ENCODE results near the gene PDLIM7. TPM values are rescaled to one million over a fixed set of nuclear protein-coding genes. Genes with fewer than 3 reads are reported as not detected.

PDLIM7 gene
- polyA plus RNA-seq, 1 donor (not counting 4 experiments of a cell fraction or from before 2014, with no cell fraction given): 48.5 TPM

DNA sequence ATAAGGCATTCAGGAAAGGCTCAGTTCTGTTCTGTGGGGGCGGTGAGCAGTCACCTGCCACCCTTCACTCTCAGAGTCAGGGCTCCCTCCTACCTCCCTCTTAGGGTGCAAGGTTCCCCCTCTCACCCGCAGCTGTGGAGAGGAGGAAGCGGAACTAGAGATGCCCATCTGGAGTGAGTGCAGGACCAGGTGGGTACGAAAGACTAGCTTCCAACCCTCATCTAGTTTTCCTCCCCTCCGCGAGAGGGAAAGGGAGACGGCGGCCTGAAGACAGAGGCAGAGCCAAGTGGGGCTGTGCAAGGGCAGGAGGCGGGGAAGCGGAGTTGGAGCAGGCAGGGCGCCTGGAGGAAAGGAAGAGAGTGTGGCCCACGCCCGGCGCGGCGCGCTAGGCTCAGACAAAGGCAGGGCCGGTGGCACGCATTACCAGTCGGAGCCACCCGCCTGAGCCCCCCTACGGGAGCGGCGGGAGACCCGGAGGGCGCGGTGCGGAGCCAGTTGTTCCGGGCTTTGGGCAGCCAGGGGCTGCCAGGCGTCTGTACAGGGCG is 43.5 kb downstream of the PDLIM7 start:
- Histone ChIP-seq H3K9ac (ENCODE audit: control insufficient read depth, extremely low read depth, insufficient read depth, low read length) (peak overlapping the region; percentile 28), H3K79me2 (ENCODE audit: control insufficient read depth, insufficient read depth, low read length) (no peaks in the 10 kb centered on the region), H3K4me1 (ENCODE audit: control insufficient read depth, extremely low read depth, insufficient read depth, low read length) (peaks cover 27% of the 10 kb centered on the region), H3K27ac (ENCODE audit: control insufficient read depth, insufficient read depth, low read length) (no peak overlapping the region), H2AFZ (ENCODE audit: control insufficient read depth, low read length) (no peak overlapping the region), H3K4me2 (ENCODE audit: control insufficient read depth, extremely low read depth, insufficient read depth, low read depth, low read length) (peak overlapping the region; percentile 85), H3K9me1 (ENCODE audit: control insufficient read depth, extremely low read depth, insufficient read depth, low read length) (no peaks in the 10 kb centered on the region), H3K27me3 (ENCODE audit: control insufficient read depth, extremely low read depth, insufficient read depth, low read length) (no peaks in the 10 kb centered on the region), H4K20me1 (ENCODE audit: control insufficient read depth, extremely low read depth, insufficient read depth, low read length) (peaks cover 5% of the 10 kb centered on the region), H3K36me3 (ENCODE audit: control insufficient read depth in 2 of 2, extremely low read depth in 1 of 2, insufficient read depth in 2 of 2, low read length in 2 of 2) (peaks cover 12 to 14% of the 10 kb centered on the region in 2 experiments), H3K9me3 (ENCODE audit: control insufficient read depth, low read depth, low read length) (no peaks in the 10 kb centered on the region), H3K4me3 (ENCODE audit: control insufficient read depth in 2 of 3, extremely low read depth in 1 of 3, insufficient read depth in 2 of 3, low read depth in 1 of 3, low read length in 3 of 3) (peak overlapping the region in 2 of 3 experiments; percentile 41 to 47)
- dilution Hi-C loops (cut with MboI; ENCODE audit: extremely low pct_ligation_motif_present, low sequenced_read_pairs): no loop called here
- DNase-seq (ENCODE audit: low read depth, low spot score): no peak
- TF ChIP-seq EZH2 (IDR thresholded peaks at IDR 0.05; ENCODE audit: low read length): no peak
- TF ChIP-seq, protein P1, sequence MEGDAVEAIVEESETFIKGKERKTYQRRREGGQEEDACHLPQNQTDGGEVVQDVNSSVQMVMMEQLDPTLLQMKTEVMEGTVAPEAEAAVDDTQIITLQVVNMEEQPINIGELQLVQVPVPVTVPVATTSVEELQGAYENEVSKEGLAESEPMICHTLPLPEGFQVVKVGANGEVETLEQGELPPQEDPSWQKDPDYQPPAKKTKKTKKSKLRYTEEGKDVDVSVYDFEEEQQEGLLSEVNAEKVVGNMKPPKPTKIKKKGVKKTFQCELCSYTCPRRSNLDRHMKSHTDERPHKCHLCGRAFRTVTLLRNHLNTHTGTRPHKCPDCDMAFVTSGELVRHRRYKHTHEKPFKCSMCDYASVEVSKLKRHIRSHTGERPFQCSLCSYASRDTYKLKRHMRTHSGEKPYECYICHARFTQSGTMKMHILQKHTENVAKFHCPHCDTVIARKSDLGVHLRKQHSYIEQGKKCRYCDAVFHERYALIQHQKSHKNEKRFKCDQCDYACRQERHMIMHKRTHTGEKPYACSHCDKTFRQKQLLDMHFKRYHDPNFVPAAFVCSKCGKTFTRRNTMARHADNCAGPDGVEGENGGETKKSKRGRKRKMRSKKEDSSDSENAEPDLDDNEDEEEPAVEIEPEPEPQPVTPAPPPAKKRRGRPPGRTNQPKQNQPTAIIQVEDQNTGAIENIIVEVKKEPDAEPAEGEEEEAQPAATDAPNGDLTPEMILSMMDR (optimal IDR thresholded peaks at IDR 0.05 in 1 of 3, IDR thresholded peaks at IDR 0.05 in 1 of 3, conservative IDR thresholded peaks at IDR 0.05 in 1 of 3; ENCODE audit: extremely low read depth in 1 of 3, insufficient read depth in 2 of 3, low read length in 3 of 3): no peak
- no peak for FAIRE-seq

- Histone ChIP-seq H2AFZ (ENCODE audit: control insufficient read depth, low read length) (no peak overlapping the region), H3K4me2 (ENCODE audit: control insufficient read depth, extremely low read depth, insufficient read depth, low read depth, low read length) (no peak overlapping the region), H3K27me3 (ENCODE audit: control insufficient read depth, extremely low read depth, insufficient read depth, low read length) (no peaks in the 10 kb centered on the region), H3K4me3 (ENCODE audit: control insufficient read depth in 2 of 3, extremely low read depth in 1 of 3, insufficient read depth in 2 of 3, low read depth in 1 of 3, low read length in 3 of 3) (no peak overlapping the region), H3K9ac (ENCODE audit: control insufficient read depth, extremely low read depth, insufficient read depth, low read length) (no peak overlapping the region), H4K20me1 (ENCODE audit: control insufficient read depth, extremely low read depth, insufficient read depth, low read length) (peaks cover 5% of the 10 kb centered on the region), H3K79me2 (ENCODE audit: control insufficient read depth, insufficient read depth, low read length) (no peaks in the 10 kb centered on the region), H3K36me3 (ENCODE audit: control insufficient read depth in 2 of 2, extremely low read depth in 1 of 2, insufficient read depth in 2 of 2, low read length in 2 of 2) (peaks cover 6 to 8% of the 10 kb centered on the region in 2 experiments), H3K4me1 (ENCODE audit: control insufficient read depth, extremely low read depth, insufficient read depth, low read length) (peaks cover 32% of the 10 kb centered on the region), H3K27ac (ENCODE audit: control insufficient read depth, insufficient read depth, low read length) (no peak overlapping the region), H3K9me3 (ENCODE audit: control insufficient read depth, low read depth, low read length) (no peaks in the 10 kb centered on the region), H3K9me1 (ENCODE audit: control insufficient read depth, extremely low read depth, insufficient read depth, low read length) (no peaks in the 10 kb centered on the region)
- no peak for TF ChIP-seq EZH2 (IDR thresholded peaks at IDR 0.05; ENCODE audit: low read length)
- TF ChIP-seq, protein P1 (optimal IDR thresholded peaks at IDR 0.05 in 1 of 3, IDR thresholded peaks at IDR 0.05 in 1 of 3, conservative IDR thresholded peaks at IDR 0.05 in 1 of 3; ENCODE audit: extremely low read depth in 1 of 3, insufficient read depth in 2 of 3, low read length in 3 of 3): peak in 2 of 3 experiments; percentile 21 to 32
- dilution Hi-C loops (cut with MboI; ENCODE audit: extremely low pct_ligation_motif_present, low sequenced_read_pairs): no loop called here
- DNase-seq (ENCODE audit: low read depth, low spot score) (no peak), FAIRE-seq (peak; percentile 13)
Observed at GRCh38 chr5:177452688-177453638, 44.4 kb downstream of the PDLIM7 start.
